AG04449 (cell line): Measurements from ENCODE around the gene GSE1.
A peak's percentile ranks its signal among the peaks of the same experiment; 100 is the strongest.

Experiments
- CTCF ChIA-PET: fragments of 350-600 bp; formaldehyde crosslinking; extraction: SDS; loops from one replicate; lab custom pipeline; 2021; ENCODE audit warnings: antibody characterized with exemption; lab: Yijun Ruan, JAX
- POLR2A ChIA-PET: fragments of 400-600, 350-600 bp; formaldehyde crosslinking; extraction: SDS; loops from one replicate; lab custom pipeline; 2020; ENCODE audit warnings: antibody characterized with exemption, inconsistent platforms; lab: Yijun Ruan, JAX
- DNase-seq: peaks from one replicate; pipeline ENCODE4 v3.0.0-alpha.2; 2010; ENCODE audit warnings: low read depth, low spot score
- H3K4me3 ChIP-seq: 2 replicates; pipeline ENCODE4 v1.5.1; 2011; ENCODE audit warnings: low read depth, mild to moderate bottlenecking, control low read depth, low read length
- CTCF ChIP-seq: IDR thresholded peaks from one replicate; pipeline ENCODE4 v1.5.1; 2011; ENCODE audit warnings: mild to moderate bottlenecking, moderate library complexity, low read length, control low read depth, inconsistent platforms; ENCODE audit not compliant: insufficient read depth; ENCODE audit errors: missing control alignments

Gene GSE1

DNA sequence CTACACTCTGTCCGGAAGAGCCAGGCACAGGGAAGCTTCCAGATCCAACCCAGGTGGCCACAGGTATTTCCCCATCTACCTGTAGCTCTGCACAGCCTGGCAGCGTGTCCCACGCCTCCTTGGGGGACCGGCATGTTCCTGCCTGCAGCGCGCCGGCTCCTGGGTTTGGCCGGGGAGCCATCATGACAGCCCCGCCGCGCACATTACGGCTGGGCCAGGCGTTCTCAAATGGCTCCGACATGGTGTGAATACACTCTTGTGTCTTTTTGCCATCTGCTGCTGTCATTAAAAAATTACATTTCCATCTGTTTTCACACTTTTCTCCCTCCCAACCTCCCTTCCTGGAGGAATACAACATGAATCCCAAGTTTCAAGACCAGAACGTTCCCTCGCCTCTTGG, 83.7 kb downstream of the GSE1 start:
- no peak overlapping the region for H3K4me3 ChIP-seq
- ChIA-PET POLR2A (no interaction called here), CTCF (interaction anchor here (0.9 to 1.4 kb wide), 2 partner anchors 16 to 22 kb away, joined by 3 to 4 read pairs; no protein-coding TSS in a partner anchor)
- no peak for TF ChIP-seq CTCF
- DNase-seq, result no peak

- TF ChIP-seq CTCF, result no peak
- ChIA-PET CTCF (interaction anchor here (1.4 kb wide), 1 partner anchor 15 kb away, joined by 3 read pairs; no protein-coding TSS in a partner anchor), POLR2A (no interaction called here)
- no peak overlapping the region for H3K4me3 ChIP-seq
- DNase-seq, result no peak
These were observed 84.3 kb downstream of the GSE1 start for GRCh38 chr16:85697431-85697830.

DNA sequence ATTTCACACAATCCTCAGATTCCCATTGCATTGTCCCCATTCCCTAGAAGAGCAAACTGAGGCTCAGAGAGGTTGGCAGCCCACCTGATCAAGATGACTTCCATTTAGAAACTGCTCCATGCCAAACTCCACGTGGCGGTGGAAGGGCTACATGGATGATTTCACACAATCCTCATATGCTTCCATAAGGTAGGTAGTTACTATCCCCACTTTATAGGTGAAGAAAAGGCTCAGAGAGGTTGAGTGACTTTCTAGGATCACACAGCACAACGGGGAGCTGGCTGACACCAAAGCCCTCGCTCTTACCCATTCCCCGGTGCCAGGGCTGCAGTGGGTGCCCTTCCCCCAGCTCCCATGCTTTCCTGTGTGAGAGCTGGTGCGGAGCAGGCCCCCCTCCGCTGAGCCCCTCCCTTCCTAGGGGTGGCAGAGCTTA, 85.4 kb downstream of the GSE1 start:
- no peak for TF ChIP-seq CTCF
- ChIA-PET POLR2A (interaction anchor here (0.7 kb wide), 1 partner anchor 52 kb away, joined by 3 read pairs; no protein-coding TSS in a partner anchor), CTCF (interaction anchor here (0.9 to 1.6 kb wide), 3 partner anchors 12 to 39 kb away, joined by 3 to 4 read pairs (median 4); no protein-coding TSS in a partner anchor)
- DNase-seq, result no peak
- no peak overlapping the region for H3K4me3 ChIP-seq

DNA sequence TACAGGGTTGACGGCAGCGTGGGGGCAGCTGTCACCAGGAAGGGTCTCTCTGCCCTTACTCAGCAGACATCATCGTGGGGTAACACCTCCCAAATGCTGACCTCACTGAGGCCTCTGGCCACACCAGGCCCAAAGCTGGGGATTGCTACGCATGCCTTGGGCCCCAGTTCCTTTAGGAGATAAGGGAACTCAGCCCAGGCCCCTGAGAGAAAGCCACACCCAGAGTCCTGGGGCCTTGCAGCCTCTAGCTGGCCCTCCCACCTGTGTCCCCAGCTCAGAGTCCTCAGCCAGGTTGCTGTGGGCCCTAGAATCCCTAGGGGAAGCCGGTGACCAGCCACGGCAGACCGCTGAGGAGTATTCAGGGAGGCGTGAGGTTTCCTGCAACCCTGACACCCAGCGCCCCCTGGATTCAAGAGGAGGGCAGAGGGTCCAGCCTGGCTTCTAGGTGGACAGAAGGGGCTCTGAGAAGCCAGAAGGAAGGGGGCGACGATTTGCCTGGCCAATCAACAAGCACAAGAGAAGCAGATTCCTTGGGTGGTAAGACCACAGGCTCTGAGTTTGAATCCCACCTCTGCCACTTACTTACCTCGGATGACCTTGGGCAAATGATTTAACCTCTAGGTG, 85.9 kb downstream of the GSE1 start:
- H3K4me3 ChIP-seq, result no peak overlapping the region
- CTCF ChIA-PET, result interaction anchor here (0.9 to 1.6 kb wide), 3 partner anchors 11 to 40 kb away, joined by 3 to 4 read pairs (median 4); no protein-coding TSS in a partner anchor
- no peak for DNase-seq
- no peak for TF ChIP-seq CTCF
- POLR2A ChIA-PET, result interaction anchor here (0.7 kb wide), 1 partner anchor 51 kb away, joined by 3 read pairs; no protein-coding TSS in a partner anchor

- ChIA-PET CTCF (interaction anchor here (1.2 to 1.6 kb wide), 2 partner anchors 10 to 18 kb away, joined by 4 read pairs; no protein-coding TSS in a partner anchor), POLR2A (no interaction called here)
- no peak overlapping the region for H3K4me3 ChIP-seq
- DNase-seq, result peak; percentile 42
- no peak for TF ChIP-seq CTCF
These were observed 86.5 kb downstream of the GSE1 start for GRCh38 chr16:85699628-85700027.

GRCh38 chr16:85704011-85704410, 90.9 kb downstream of the GSE1 start:
- no peak overlapping the region for H3K4me3 ChIP-seq
- no peak for DNase-seq
- POLR2A ChIA-PET, result no interaction called here
- CTCF ChIA-PET, result interaction anchor here (1.1 to 1.6 kb wide), 3 partner anchors 12 to 15 kb away, joined by 4 to 10 read pairs (median 4); no protein-coding TSS in a partner anchor
- TF ChIP-seq CTCF, result no peak
